Caco-2 (cell line): ENCODE results near the gene PDE9A. TPM values are rescaled to one million over a fixed set of nuclear protein-coding genes. Genes with fewer than 3 reads are reported as not detected.
"Not testable (repeated sequence)": the region's sequence is repeated elsewhere in the genome, so short reads cannot be mapped to it uniquely, and the experiment has no call there.

Experiments used
- BruUV-seq: library from RNA; stranded (reverse); fragments of 400-500 nt; replicated peaks from 2 replicates; lab custom pipeline; 2021; lab: Mats Ljungman, UMichigan
- CTCF ChIA-PET: fragments of 300-600 bp; sonication (Branson Sonifier 250); formaldehyde crosslinking; loops from one replicate; lab custom pipeline; 2022; ENCODE audit warnings: antibody characterized with exemption; lab: Charles Lee
- POLR2A ChIA-PET: fragments of 300-600 bp; sonication (Branson Sonifier 250); formaldehyde crosslinking; loops from one replicate; lab custom pipeline; 2022; ENCODE audit warnings: antibody characterized with exemption; lab: Charles Lee
- DNase-seq, 2 experiments: peaks; one replicate each; pipeline versions ENCODE4 v3.0.0 to v3.0.0-alpha.2; 2020 to 2022
- H3K27me3 ChIP-seq: replicated peaks from 2 replicates; pipeline ENCODE4 v1.6.0; 2011; ENCODE audit warnings: low read length; ENCODE audit not compliant: control insufficient read depth, insufficient read depth
- H3K36me3 ChIP-seq: 2 replicates; pipeline ENCODE4 v1.5.1; 2011; ENCODE audit warnings: low read length; ENCODE audit not compliant: control insufficient read depth, insufficient read depth
- H3K4me1 ChIP-seq: fragments of 250-450 bp; sonication (Bioruptor Pico); 2 replicates; pipeline ENCODE4 v1.5.1; 2020; ENCODE audit warnings: mild to moderate bottlenecking
- H3K4me3 ChIP-seq: 2 replicates; pipeline ENCODE4 v1.5.1; 2011; ENCODE audit warnings: low read depth, mild to moderate bottlenecking, control low read depth, low read length
- H3K9me3 ChIP-seq: fragments of 250-450 bp; sonication (Bioruptor Pico); 2 replicates; pipeline ENCODE4 v1.5.1; 2020; ENCODE audit warnings: mild to moderate bottlenecking, moderate library complexity
- H3K27ac Mint-ChIP-seq: one replicate; pipeline ENCODE4 v1.8.0; 2022; ENCODE audit warnings: mixed read lengths; ENCODE audit not compliant: unreplicated experiment
- H3K27me3 Mint-ChIP-seq: one replicate; pipeline ENCODE4 v1.8.0; 2022; ENCODE audit warnings: mixed read lengths; ENCODE audit not compliant: insufficient read depth, unreplicated experiment
- H3K36me3 Mint-ChIP-seq: one replicate; pipeline ENCODE4 v1.8.0; 2022; ENCODE audit warnings: mild to moderate bottlenecking, mixed read lengths; ENCODE audit not compliant: insufficient read depth, unreplicated experiment
- H3K4me1 Mint-ChIP-seq: one replicate; pipeline ENCODE4 v1.8.0; 2022; ENCODE audit warnings: low read depth, mixed read lengths; ENCODE audit not compliant: unreplicated experiment
- H3K4me3 Mint-ChIP-seq: one replicate; pipeline ENCODE4 v1.8.0; 2022; ENCODE audit warnings: mild to moderate bottlenecking, moderate library complexity, mixed read lengths; ENCODE audit not compliant: unreplicated experiment
- H3K9me3 Mint-ChIP-seq: one replicate; pipeline ENCODE4 v1.8.0; 2022; ENCODE audit warnings: mixed read lengths; ENCODE audit not compliant: unreplicated experiment
- intact Hi-C: fragments of 100-400 bp; cut with micrococcal nuclease; formaldehyde crosslinking; loops from one replicate; pipeline ENCODE4 v1.10.0; 2022; ENCODE audit not compliant: unreplicated experiment
- total RNA-seq: library from RNA; stranded (reverse); gene quantifications from 2 replicates; pipeline ENCODE4 v1.2.3, GENCODE V29; 2022
- TF ChIP-seq, protein P1 (sequence below), 2 experiments: fragments of 200-600 bp in 1 of 2; IDR thresholded peaks; 1 replicate in 1 of 2; 2 replicates in 1 of 2; pipeline versions ENCODE4 v1.5.1 to v1.8.0; 2011 to 2022; ENCODE audit warnings: antibody characterized with exemption in 1 of 2, control low read depth in 1 of 2, inconsistent platforms in 1 of 2, low read depth in 1 of 2, low read length in 1 of 2, mild to moderate bottlenecking in 1 of 2, moderate library complexity in 1 of 2; ENCODE audit not compliant: insufficient read depth in 1 of 2, severe bottlenecking in 1 of 2, unreplicated experiment in 1 of 2

Gene PDE9A
- total RNA-seq, 1 experiment from 2014 or later: 9.7 TPM

DNA sequence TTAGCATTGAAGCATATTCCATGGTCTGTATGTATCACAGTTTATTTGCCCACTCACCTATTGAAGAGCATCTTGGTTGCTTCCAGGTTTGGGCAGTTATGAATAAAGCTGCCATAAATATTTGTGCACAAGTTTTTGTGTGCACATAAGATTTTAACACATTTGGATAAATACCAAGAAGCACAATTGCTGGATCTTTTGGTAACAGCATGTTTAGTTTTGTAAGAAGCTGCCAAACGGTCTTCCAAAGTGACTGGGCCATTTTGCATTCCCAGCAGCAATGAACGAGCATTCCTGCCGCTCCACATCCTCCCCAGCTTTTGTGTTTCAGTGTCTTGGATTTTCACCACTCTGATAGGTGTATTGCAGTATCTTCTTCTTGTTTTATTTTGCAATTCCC is 62.7 kb downstream of the PDE9A start:
- Mint-ChIP-seq H3K36me3 (no peaks in the 10 kb centered on the region), H3K27me3 (no peaks in the 10 kb centered on the region), H3K4me3 (no peak overlapping the region), H3K9me3 (peaks cover 10% of the 10 kb centered on the region), H3K27ac (no peak overlapping the region), H3K4me1 (no peaks in the 10 kb centered on the region)
- ChIA-PET POLR2A (no interaction called here), CTCF (no interaction called here)
- DNase-seq: no peak
- intact Hi-C loops: no loop called here
- H3K36me3 ChIP-seq: no peaks in the 10 kb centered on the region
- no TSS peak for BruUV-seq
- no peaks in the 10 kb centered on the region for H3K9me3 ChIP-seq
- H3K4me3 ChIP-seq: no peak overlapping the region
- TF ChIP-seq, protein P1, sequence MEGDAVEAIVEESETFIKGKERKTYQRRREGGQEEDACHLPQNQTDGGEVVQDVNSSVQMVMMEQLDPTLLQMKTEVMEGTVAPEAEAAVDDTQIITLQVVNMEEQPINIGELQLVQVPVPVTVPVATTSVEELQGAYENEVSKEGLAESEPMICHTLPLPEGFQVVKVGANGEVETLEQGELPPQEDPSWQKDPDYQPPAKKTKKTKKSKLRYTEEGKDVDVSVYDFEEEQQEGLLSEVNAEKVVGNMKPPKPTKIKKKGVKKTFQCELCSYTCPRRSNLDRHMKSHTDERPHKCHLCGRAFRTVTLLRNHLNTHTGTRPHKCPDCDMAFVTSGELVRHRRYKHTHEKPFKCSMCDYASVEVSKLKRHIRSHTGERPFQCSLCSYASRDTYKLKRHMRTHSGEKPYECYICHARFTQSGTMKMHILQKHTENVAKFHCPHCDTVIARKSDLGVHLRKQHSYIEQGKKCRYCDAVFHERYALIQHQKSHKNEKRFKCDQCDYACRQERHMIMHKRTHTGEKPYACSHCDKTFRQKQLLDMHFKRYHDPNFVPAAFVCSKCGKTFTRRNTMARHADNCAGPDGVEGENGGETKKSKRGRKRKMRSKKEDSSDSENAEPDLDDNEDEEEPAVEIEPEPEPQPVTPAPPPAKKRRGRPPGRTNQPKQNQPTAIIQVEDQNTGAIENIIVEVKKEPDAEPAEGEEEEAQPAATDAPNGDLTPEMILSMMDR (IDR thresholded peaks at IDR 0.05; ENCODE audit: insufficient read depth in 1 of 2, low read depth in 1 of 2, low read length in 1 of 2, severe bottlenecking in 1 of 2, unreplicated experiment in 1 of 2): no peak
- no peaks in the 10 kb centered on the region for H3K27me3 ChIP-seq
- H3K4me1 ChIP-seq: peaks cover 5% of the 10 kb centered on the region

DNA sequence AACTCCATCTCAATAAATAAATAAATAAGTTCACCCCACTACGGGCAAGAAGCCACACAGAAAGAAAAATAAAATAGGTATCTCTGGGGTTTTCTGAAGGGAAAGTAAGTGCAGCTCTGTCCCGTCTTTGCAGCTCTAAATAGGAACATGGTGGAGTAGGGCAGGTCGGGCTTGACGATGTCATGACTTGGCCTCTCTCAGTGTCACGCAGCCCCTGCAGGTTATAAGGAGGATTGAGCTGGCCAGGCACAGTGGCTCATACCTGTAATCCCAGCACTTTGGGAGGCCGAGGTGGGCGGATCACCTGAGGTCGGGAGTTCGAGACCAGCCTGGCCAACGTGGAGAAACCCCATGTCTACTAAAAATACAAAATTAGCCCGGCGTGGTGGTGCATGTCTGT is 67.1 kb downstream of the PDE9A start:
- CTCF ChIA-PET, POLR2A ChIA-PET, H3K27me3 Mint-ChIP-seq, H3K9me3 Mint-ChIP-seq, H3K4me3 ChIP-seq, H3K9me3 ChIP-seq, H3K36me3 Mint-ChIP-seq, H3K4me1 Mint-ChIP-seq, H3K27me3 ChIP-seq, DNase-seq, H3K36me3 ChIP-seq, BruUV-seq, H3K27ac Mint-ChIP-seq, H3K4me3 Mint-ChIP-seq, intact Hi-C loops: not testable (repeated sequence)
- H3K4me1 ChIP-seq: peaks cover 38% of the 10 kb centered on the region

DNA sequence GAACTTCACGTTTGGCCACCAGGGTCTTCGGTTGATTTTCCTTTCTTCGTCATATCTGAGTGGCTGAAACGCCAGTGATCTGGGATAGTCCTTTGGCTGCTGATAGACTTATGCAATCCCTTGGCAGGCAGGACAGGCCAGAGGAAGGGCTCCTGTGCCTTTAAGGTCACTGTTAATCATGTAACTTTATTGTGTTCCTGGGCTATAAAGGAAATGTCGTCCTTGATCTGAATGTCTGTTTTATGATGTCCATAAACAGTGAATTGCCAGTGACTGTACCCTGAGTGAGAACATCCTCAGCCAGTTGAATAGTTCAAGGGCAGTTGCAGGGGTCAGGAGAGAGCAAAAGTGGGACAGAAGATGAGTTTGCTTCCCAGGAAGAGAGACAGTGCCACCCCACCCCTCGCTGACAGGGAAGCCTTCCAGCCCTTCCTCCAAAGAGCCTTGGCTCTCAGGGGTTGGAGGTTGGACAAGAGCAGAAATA is 68.0 kb downstream of the PDE9A start:
- H3K9me3 Mint-ChIP-seq: no peaks in the 10 kb centered on the region
- no peaks in the 10 kb centered on the region for H3K27me3 Mint-ChIP-seq
- no peaks in the 10 kb centered on the region for H3K27me3 ChIP-seq
- peaks cover 6% of the 10 kb centered on the region for H3K4me1 Mint-ChIP-seq
- H3K4me3 Mint-ChIP-seq: no peak overlapping the region
- no peak overlapping the region for H3K27ac Mint-ChIP-seq
- TF ChIP-seq, protein P1 (IDR thresholded peaks at IDR 0.05; ENCODE audit: insufficient read depth in 1 of 2, low read depth in 1 of 2, low read length in 1 of 2, severe bottlenecking in 1 of 2, unreplicated experiment in 1 of 2): no peak
- no peak overlapping the region for H3K4me3 ChIP-seq
- H3K36me3 ChIP-seq: no peaks in the 10 kb centered on the region
- H3K9me3 ChIP-seq: no peaks in the 10 kb centered on the region
- CTCF ChIA-PET: no interaction called here
- BruUV-seq: no TSS peak
- intact Hi-C loops: no loop called here
- H3K4me1 ChIP-seq: peaks cover 34% of the 10 kb centered on the region
- no peaks in the 10 kb centered on the region for H3K36me3 Mint-ChIP-seq
- no peak for DNase-seq
- POLR2A ChIA-PET: no interaction called here

DNA sequence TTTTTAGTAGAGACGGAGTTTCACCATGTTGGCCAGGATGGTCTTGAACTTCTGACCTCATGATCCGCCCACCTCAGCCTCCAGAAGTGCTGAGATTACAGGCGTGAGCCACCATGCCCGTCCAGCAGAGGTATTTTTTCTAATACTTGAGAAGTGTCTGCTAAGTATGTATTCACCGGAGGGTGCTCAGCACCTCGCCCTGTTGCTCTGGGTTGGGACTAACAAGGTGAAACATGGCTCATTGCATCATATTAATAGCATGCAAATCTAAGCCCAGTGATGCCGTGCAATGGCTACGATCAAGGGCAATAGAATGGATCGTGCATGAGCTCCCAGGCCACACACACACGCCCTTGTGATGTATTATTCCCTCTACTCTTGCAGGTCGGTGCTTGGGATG is 68.7 kb downstream of the PDE9A start:
- TF ChIP-seq, protein P1 (IDR thresholded peaks at IDR 0.05; ENCODE audit: insufficient read depth in 1 of 2, low read depth in 1 of 2, low read length in 1 of 2, severe bottlenecking in 1 of 2, unreplicated experiment in 1 of 2): no peak
- intact Hi-C loops: no loop called here
- H3K36me3 Mint-ChIP-seq: no peaks in the 10 kb centered on the region
- H3K36me3 ChIP-seq: no peaks in the 10 kb centered on the region
- no peaks in the 10 kb centered on the region for H3K9me3 Mint-ChIP-seq
- H3K27me3 Mint-ChIP-seq: no peaks in the 10 kb centered on the region
- H3K4me1 Mint-ChIP-seq: peaks cover 6% of the 10 kb centered on the region
- ChIA-PET CTCF (no interaction called here), POLR2A (no interaction called here)
- no peak overlapping the region for H3K27ac Mint-ChIP-seq
- BruUV-seq: no TSS peak
- H3K9me3 ChIP-seq: no peaks in the 10 kb centered on the region
- H3K4me3 Mint-ChIP-seq: no peak overlapping the region
- no peak for DNase-seq
- peaks cover 34% of the 10 kb centered on the region for H3K4me1 ChIP-seq
- H3K27me3 ChIP-seq: no peaks in the 10 kb centered on the region
- H3K4me3 ChIP-seq: no peak overlapping the region
